ENCODE measurements around the gene CKMT1A.
"Not testable (repeated sequence)": the region's sequence is repeated elsewhere in the genome, so short reads cannot be mapped to it uniquely, and the experiment has no call there.

The CKMT1A gene

GRCh38 chr15:43746903-43747309 is 53.2 kb downstream of the CKMT1A start:
- DNase-seq (ENCODE audit: low spot score); FAIRE-seq: not testable (repeated sequence)

GRCh38 chr15:43748376-43748775 is 54.7 kb downstream of the CKMT1A start:
- no peak for DNase-seq (ENCODE audit: low spot score)
- no peak for FAIRE-seq
